OCI-LY1 (cell line): Measurements from ENCODE around the gene MRPL50.

Experiments used
- H2AFZ ChIP-seq: fragments of 200-600 bp; sonication (generic), shearing (Covaris generic); 2 replicates; pipeline ENCODE4 v1.6.0; 2014; ENCODE audit warnings: antibody characterized with exemption, mild to moderate bottlenecking, low read length
- H3F3A ChIP-seq: fragments of 200-600 bp; sonication (generic), shearing (Covaris generic); 2 replicates; pipeline ENCODE4 v1.6.0; 2014; ENCODE audit warnings: mild to moderate bottlenecking, antibody characterized with exemption, low read length, moderate library complexity; ENCODE audit not compliant: insufficient read depth
- H3K27ac ChIP-seq: fragments of 200-600 bp; sonication (generic); 2 replicates; pipeline ENCODE4 v1.5.1; 2014; ENCODE audit warnings: low read length, mixed run types, mild to moderate bottlenecking, low read depth; ENCODE audit not compliant: poor library complexity, severe bottlenecking
- H3K27me3 ChIP-seq: fragments of 200-600 bp; sonication (generic); 2 replicates; pipeline ENCODE4 v1.6.0; 2014; ENCODE audit warnings: antibody characterized with exemption, mild to moderate bottlenecking, low read length, moderate library complexity; ENCODE audit not compliant: insufficient read depth
- H3K36me3 ChIP-seq: fragments of 200-600 bp; sonication (generic); 2 replicates; pipeline ENCODE4 v1.6.1; 2014; ENCODE audit warnings: mild to moderate bottlenecking, antibody characterized with exemption, low read length, moderate library complexity, mixed read lengths; ENCODE audit not compliant: insufficient read depth
- H3K4me1 ChIP-seq: fragments of 200-600 bp; sonication (generic); 2 replicates; pipeline ENCODE4 v1.5.1; 2014; ENCODE audit warnings: mild to moderate bottlenecking, low read length, moderate library complexity; ENCODE audit not compliant: insufficient read depth, severe bottlenecking
- H3K4me2 ChIP-seq: fragments of 200-600 bp; sonication (generic), shearing (Covaris generic); 2 replicates; pipeline ENCODE4 v1.6.1; 2014; ENCODE audit warnings: low read length
- H3K4me3 ChIP-seq: fragments of 200-600 bp; sonication (generic); 2 replicates; pipeline ENCODE4 v1.5.1; 2014; ENCODE audit warnings: low read length, low read depth, mild to moderate bottlenecking, mixed read lengths; ENCODE audit not compliant: poor library complexity, severe bottlenecking
- H3K79me2 ChIP-seq: fragments of 200-600 bp; shearing (Covaris generic); 2 replicates; pipeline ENCODE4 v1.6.1; 2016; ENCODE audit warnings: mixed run types, low read length, mixed read lengths; ENCODE audit not compliant: insufficient read depth
- H3K9ac ChIP-seq: fragments of 200-600 bp; sonication (generic), shearing (Covaris generic); 2 replicates; pipeline ENCODE4 v1.6.1; 2014; ENCODE audit warnings: mild to moderate bottlenecking, low read length, mixed read lengths
- H3K9me2 ChIP-seq: fragments of 200-600 bp; sonication (generic), shearing (Covaris generic); 2 replicates; pipeline ENCODE4 v1.6.1; 2014; ENCODE audit warnings: low read depth, mild to moderate bottlenecking, low read length, mixed read lengths
- H3K9me3 ChIP-seq: fragments of 200-600 bp; shearing (Covaris generic); 2 replicates; pipeline ENCODE4 v1.6.1; 2014; ENCODE audit warnings: low read length, mixed read lengths
- H4K20me1 ChIP-seq: fragments of 200-600 bp; sonication (generic), shearing (Covaris generic); 2 replicates; pipeline ENCODE4 v1.6.0; 2016; ENCODE audit warnings: mild to moderate bottlenecking, low read length; ENCODE audit not compliant: insufficient read depth
- CTCF ChIP-seq: fragments of 200-600 bp; sonication (generic), shearing (Covaris generic); IDR thresholded peaks from 2 replicates; pipeline ENCODE4 v1.5.1; 2017; ENCODE audit warnings: mild to moderate bottlenecking, antibody characterized with exemption, low read length, moderate library complexity, mixed read lengths
- EZH2 ChIP-seq: fragments of 200-600 bp; sonication (generic), shearing (Covaris generic); IDR thresholded peaks from 2 replicates; pipeline ENCODE4 v1.8.0; 2017; ENCODE audit warnings: borderline replicate concordance, mixed run types, mild to moderate bottlenecking, antibody characterized with exemption, low read length, moderate library complexity, mixed read lengths

Gene MRPL50

DNA sequence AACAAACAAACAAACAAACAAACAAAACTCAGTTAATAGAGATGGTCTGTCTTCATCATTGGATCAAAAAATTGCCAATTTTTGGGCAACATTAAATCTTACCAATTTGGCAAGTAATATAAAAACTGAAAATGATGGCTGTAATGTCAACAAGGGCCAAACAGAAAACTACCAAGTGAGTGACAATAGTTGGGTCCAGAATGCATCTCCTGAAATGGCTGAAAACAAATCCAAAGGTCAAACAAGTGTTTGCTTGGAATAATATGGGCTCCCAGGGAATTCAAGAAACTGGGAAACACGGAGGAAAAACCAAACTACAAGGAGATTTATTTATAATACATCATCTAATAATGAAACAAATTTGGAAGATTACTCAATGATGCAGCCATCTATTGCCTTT is 38.7 kb downstream of the MRPL50 start:
- Histone ChIP-seq H2AFZ (no peak overlapping the region), H3K4me2 (no peak overlapping the region), H3K9me2 (no peaks in the 10 kb centered on the region)

GRCh38 chr9:101356619-101357018 is 41.8 kb downstream of the MRPL50 start:
- Histone ChIP-seq H3K4me3 (no peak overlapping the region), H3K36me3 (no peaks in the 10 kb centered on the region), H3F3A (no peaks in the 10 kb centered on the region), H3K27me3 (no peaks in the 10 kb centered on the region), H3K9me2 (no peaks in the 10 kb centered on the region), H3K4me2 (no peak overlapping the region), H3K9me3 (no peaks in the 10 kb centered on the region), H2AFZ (no peak overlapping the region), H4K20me1 (no peaks in the 10 kb centered on the region), H3K9ac (no peak overlapping the region), H3K27ac (no peak overlapping the region), H3K4me1 (no peaks in the 10 kb centered on the region), H3K79me2 (no peaks in the 10 kb centered on the region)
- no peak for TF ChIP-seq CTCF
- no peak for TF ChIP-seq EZH2

More for the DNA sequence above, 38.7 kb downstream of the MRPL50 start:
- Histone ChIP-seq H3K9ac (no peak overlapping the region), H3K36me3 (no peaks in the 10 kb centered on the region), H3K79me2 (no peaks in the 10 kb centered on the region), H3K27me3 (no peaks in the 10 kb centered on the region), H3F3A (no peaks in the 10 kb centered on the region), H3K4me3 (no peak overlapping the region), H4K20me1 (no peaks in the 10 kb centered on the region), H3K4me1 (no peaks in the 10 kb centered on the region), H3K27ac (no peak overlapping the region), H3K9me3 (no peaks in the 10 kb centered on the region)
- no peak for TF ChIP-seq EZH2
- TF ChIP-seq CTCF, result no peak

- Histone ChIP-seq H3K27ac (no peak overlapping the region), H3K9ac (no peak overlapping the region), H3K36me3 (no peaks in the 10 kb centered on the region), H3K4me1 (no peaks in the 10 kb centered on the region), H3K27me3 (no peaks in the 10 kb centered on the region), H3F3A (no peaks in the 10 kb centered on the region), H3K9me2 (no peaks in the 10 kb centered on the region), H3K4me3 (no peak overlapping the region), H3K4me2 (no peak overlapping the region), H3K9me3 (no peaks in the 10 kb centered on the region), H2AFZ (no peak overlapping the region), H3K79me2 (no peaks in the 10 kb centered on the region), H4K20me1 (no peaks in the 10 kb centered on the region)
- TF ChIP-seq CTCF, result no peak
Observed at GRCh38 chr9:101354765-101355708, 43.4 kb downstream of the MRPL50 start.
